DMS79 treated with DMSO at 0.1 percent for 48 hours (cell line): ENCODE data around the gene NBPF11.
"Not testable (repeated sequence)": the region's sequence is repeated elsewhere in the genome, so short reads cannot be mapped to it uniquely, and the experiment has no call there.

Experiments
- DNase-seq: peaks from one replicate; lab custom pipeline; 2025; lab: John Stamatoyannopoulos, UW

NBPF11 gene

DNA sequence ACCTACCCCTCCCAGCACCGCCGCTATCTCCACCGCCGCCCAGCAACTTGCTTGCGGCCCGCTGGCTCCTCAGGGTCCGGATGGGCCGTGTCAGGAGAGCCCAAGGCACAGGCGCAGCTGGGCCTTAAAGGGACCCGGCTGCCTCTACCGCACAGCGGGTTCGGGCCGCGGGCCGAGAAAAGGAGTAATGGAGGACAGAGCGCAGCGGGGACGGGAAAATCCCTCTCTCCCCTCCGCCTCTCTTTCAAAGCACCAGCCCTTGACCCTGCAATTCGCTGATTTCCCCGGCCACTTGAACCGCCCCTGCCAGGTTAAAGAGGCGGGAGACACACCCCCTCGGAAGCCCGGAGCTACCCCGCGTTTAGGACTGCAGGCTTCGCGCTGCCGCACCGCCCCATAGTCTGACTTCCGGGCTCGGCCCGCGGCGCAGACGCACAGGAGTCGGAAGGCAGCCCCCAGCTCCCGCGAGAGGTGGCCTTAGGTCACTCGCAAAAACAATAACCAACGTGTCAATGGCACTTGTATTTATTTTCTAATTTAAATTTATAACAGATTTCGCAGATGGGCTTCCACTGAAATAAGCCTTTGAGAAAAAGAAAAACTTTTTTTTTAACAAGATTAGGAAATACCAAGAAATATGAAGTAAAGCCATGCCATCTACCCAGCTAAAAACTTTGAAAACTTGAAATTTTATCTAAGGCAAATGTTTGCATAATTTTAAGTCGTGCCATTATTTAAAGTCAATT, at the start of gene NBPF11:
Gene NBPF11 (minus strand): TSS at position 371 of the 746 bp plus-strand sequence. CDS start 25,278 bp downstream, outside the sequence.
- peak; percentile 71 for DNase-seq

GRCh38 chr1:148197396-148197795, 45.3 kb upstream of the NBPF11 start:
- not testable (repeated sequence) for DNase-seq

GRCh38 chr1:148196949-148197348, 44.9 kb upstream of the NBPF11 start:
- not testable (repeated sequence) for DNase-seq

DNA sequence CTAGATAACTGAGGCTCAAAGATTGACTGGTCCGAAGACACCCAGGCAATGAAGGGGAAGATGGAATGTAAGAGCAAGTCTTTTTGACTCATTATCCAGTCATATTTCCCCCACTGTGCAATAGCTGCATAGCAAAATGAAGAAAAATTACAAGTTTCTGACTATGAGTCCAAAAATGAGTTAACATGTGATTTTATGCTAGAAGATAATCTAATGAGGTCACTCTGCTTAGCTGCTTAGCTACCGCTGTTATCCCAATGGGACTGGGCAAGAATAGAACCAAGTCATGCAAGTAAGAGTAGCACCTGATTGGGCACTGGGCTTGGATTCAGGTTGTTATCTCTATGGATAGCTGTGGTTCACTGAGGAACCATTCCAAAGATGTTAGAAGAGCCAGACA, 43.0 kb upstream of the NBPF11 start:
- not testable (repeated sequence) for DNase-seq

DNA sequence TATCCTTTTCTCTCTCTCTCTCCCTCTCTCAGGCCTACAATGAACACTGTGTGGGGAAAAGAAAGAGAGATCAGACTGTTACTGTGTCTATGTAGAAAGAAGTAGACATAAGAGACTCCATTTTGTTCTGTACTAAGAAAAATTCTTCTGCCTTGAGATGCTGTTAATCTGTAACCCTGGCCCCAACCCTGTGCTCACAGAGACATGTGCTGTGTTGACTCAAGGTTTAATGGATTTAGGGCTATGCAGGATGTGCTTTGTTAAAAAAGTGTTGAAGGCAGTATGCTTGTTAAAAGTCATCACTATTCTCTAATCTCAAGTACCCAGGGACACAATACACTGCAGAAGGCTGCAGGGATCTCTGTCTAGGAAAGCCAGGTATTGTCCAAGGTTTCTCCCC, 36.7 kb upstream of the NBPF11 start:
- not testable (repeated sequence) for DNase-seq

- not testable (repeated sequence) for DNase-seq
These were observed 26.6 kb upstream of the NBPF11 start for GRCh38 chr1:148178682-148179081.

- DNase-seq: not testable (repeated sequence)
These were observed 23.3 kb upstream of the NBPF11 start for GRCh38 chr1:148175414-148175813.

GRCh38 chr1:148171995-148172394, 19.9 kb upstream of the NBPF11 start:
- not testable (repeated sequence) for DNase-seq

DNA sequence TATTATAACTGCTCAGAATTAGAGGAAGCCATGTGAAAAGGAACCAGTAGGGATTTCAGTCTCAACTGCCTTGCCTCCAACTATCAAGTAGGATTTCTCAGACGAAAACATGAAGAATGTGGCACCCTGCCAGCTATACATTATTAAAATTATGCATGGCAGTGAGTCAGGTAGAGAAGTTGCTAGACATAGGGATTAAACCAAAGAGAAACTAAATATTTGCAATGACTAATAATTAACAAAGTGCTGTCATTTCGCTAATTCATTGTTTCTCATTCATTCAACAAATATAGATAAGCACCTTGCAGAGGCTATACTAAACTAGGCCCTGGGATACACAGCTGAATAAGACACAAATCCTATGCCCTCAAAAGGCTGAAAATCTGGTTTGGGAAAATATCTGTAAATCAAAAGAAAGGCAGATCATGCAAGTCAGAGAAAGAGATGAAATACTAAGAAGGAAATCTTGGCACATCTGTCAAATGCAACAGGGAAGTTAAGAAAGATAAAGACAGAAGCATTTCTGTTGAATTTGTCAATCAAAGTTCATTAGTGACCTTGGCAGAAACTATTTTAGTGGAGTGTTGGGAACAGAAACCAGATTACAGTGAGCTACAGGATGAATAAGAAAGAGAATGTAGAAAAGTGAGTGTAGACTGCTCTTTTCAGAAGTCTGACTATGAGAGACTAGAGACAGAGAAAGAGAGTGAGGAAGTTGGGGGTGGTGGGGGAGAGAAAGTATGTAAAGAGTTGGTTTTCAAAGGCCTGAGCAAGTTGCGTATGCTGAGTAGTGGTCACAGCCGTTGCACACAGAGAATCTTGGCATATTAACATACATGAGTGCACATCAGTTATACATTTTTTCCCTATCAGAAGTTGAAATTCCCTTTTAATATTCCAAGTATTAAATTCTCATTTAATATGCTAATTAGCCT, 14.7 kb upstream of the NBPF11 start:
- DNase-seq: no peak

DNA sequence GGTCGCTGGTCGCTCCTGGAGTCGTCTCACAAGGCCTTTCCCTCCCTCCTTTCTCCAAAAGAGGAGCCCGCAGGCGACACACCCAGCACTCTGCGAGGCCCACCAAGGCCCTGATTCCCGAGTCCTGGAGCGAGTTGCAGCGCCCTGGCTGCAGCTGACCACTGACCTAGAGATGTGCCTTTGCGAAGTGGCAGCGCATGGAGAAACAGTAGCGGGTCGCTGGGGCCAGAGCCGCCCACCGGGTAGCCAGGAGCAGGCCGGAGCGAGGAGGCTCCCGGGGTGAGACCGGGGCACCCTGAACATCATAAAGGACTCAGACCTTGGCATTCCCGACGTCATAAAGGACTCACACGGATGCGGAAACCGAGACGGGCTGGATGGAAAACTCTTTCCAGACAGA, 10.3 kb upstream of the NBPF11 start:
- no peak for DNase-seq

GRCh38 chr1:148161053-148161901, 9.2 kb upstream of the NBPF11 start:
- DNase-seq: no peak

GRCh38 chr1:148160343-148161052, 8.4 kb upstream of the NBPF11 start:
- DNase-seq: no peak

DNA sequence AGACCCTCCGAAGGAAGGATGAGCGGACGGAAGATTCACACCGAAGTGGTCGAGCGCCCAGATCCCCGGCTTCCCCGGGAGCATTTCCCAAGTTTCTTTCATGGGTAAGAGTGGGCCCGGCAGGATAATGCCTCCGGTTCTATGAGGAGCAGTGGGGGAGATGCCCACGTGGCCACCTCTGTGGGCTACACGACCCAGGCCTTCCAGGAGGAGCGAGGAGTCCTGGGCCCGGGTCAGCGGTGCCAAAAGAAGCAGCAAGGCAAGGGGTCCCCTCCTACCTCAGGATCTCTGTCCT, 7.9 kb upstream of the NBPF11 start:
- DNase-seq: no peak

DNA sequence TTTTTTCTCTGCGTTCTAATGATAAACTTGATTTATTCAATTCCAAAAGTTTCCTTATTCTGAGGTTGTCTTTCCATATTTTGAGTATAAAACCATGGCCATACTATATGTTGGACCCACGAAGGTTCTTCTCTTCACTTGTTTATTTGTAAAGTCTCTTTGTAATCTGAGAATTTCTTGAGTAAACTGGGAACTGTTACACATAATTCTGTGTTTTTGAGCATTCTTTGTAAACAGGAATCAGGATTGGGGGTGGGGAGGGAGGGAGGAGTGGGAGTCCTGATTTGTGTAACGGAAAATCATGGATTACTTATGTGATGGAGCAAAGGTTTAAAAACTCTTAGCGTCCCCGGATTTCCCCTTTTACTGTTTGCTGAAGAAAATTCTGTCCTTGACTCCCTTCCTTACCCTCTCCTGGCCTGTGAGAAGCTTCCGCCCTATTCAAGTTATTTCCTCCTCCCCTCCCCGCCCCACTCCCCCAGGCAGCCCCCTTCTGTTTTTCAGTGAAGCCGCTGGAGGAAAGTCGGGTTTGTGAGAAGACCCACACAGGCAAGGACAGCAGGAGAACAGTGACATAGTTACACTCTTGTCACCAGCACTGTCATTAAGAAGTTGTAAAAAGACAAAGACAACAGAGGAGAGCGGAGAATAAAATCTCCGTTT, 6.4 kb upstream of the NBPF11 start:
- DNase-seq: no peak

GRCh38 chr1:148157803-148158202, 5.7 kb upstream of the NBPF11 start:
- not testable (repeated sequence) for DNase-seq

DNA sequence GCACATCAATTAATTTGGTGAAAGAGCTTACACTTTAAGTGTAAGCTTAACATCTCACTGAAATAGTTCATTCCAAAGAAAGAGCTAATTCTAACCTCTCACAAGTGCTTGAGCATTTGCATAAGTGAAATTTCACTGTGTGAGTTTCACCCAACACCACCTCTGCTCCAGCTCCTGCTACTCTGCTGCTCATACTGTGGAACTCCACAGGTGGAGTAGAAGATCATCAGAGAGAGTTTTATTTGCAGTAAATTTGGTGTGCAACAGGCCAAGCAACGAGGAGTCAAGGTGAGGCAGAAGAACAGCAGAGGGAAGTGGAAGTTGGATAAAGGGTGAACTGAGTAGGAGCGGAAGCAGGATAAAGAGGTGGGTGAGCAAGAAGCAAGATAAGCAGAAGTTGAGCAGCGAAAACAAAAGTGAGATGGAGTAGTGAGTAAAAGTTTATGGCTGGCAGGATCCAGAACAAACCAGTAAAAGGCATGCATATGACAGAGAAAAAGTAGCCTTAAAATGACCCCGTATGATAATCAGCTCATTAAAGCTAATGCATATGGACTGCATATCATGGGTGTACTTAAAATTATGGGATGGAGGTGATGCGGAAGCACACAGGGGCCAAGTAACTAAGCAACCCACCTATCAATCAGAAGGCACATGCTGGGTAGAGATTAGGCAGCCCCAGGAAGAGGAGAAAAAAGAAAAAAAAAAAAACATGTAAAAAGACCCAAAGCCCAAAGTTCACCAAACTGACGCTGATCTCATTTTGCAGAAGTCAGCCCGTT, 3.6 kb upstream of the NBPF11 start:
- DNase-seq: not testable (repeated sequence)

DNA sequence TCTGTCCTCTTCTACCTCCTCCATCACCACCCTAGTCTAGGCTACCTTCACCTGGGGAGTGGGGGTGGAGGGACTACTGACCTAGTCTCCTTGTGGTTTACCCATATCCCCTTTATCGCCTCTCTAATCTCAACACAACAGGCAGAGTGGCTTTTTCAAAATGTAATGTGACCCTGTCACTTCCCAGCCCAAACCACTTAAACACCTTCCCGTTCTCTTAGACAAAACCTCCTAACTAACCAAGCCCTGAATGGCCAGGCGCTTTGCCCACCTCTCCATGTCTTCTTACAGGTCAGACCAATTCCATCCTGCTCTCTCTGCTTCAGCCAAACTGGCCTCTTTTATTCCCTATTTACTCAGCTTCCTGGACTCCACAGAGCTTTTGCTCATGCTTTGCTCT, 714 bp upstream of the NBPF11 start:
- DNase-seq: not testable (repeated sequence)

- not testable (repeated sequence) for DNase-seq
These were observed 686 bp downstream of the NBPF11 start for GRCh38 chr1:148151371-148151819.

- not testable (repeated sequence) for DNase-seq
These were observed 1.1 kb downstream of the NBPF11 start for GRCh38 chr1:148150945-148151344.

- DNase-seq: not testable (repeated sequence)
These were observed 2.1 kb downstream of the NBPF11 start for GRCh38 chr1:148150014-148150413.
